Loucy (cell line): ENCODE results near the gene TIMP2.

Source experiments
- H2AFZ ChIP-seq: fragments of 200-600 bp; sonication (generic); 2 replicates; pipeline ENCODE4 v1.6.0; 2016; ENCODE audit warnings: antibody characterized with exemption, mild to moderate bottlenecking, low read length, moderate library complexity
- H3F3A ChIP-seq: fragments of 200-600 bp; 2 replicates; pipeline ENCODE4 v1.6.0; 2016; ENCODE audit warnings: antibody characterized with exemption, low read depth, mild to moderate bottlenecking
- H3K27me3 ChIP-seq: fragments of 200-600 bp; sonication (generic); 2 replicates; pipeline ENCODE4 v1.6.1; 2014; ENCODE audit warnings: low read length, mild to moderate bottlenecking; ENCODE audit not compliant: insufficient read depth, poor library complexity, severe bottlenecking
- H3K36me3 ChIP-seq: fragments of 200-600 bp; sonication (generic); 2 replicates; pipeline ENCODE4 v1.6.1; 2016; ENCODE audit warnings: low read length; ENCODE audit not compliant: insufficient read depth
- H3K4me1 ChIP-seq: fragments of 200-600 bp; sonication (generic); 2 replicates; pipeline ENCODE4 v1.5.1; 2014; ENCODE audit warnings: low read length, mild to moderate bottlenecking; ENCODE audit not compliant: insufficient read depth, poor library complexity, severe bottlenecking
- H3K4me2 ChIP-seq: fragments of 200-600 bp; sonication (generic); 2 replicates; pipeline ENCODE4 v1.6.0; 2014; ENCODE audit warnings: antibody characterized with exemption, low read length, low read depth, mild to moderate bottlenecking; ENCODE audit not compliant: poor library complexity, severe bottlenecking
- H3K4me3 ChIP-seq: fragments of 200-600 bp; sonication (generic); 2 replicates; pipeline ENCODE4 v1.5.1; 2014; ENCODE audit warnings: low read length, mild to moderate bottlenecking, mixed read lengths; ENCODE audit not compliant: poor library complexity, severe bottlenecking
- H3K79me2 ChIP-seq: fragments of 200-600 bp; sonication (generic); 2 replicates; pipeline ENCODE4 v1.6.1; 2014; ENCODE audit warnings: low read length; ENCODE audit not compliant: insufficient read depth
- H3K9ac ChIP-seq: fragments of 200-600 bp; sonication (generic); 2 replicates; pipeline ENCODE4 v1.6.0; 2014; ENCODE audit warnings: mild to moderate bottlenecking, low read depth, low read length, moderate library complexity; ENCODE audit not compliant: poor library complexity, severe bottlenecking
- H3K9me2 ChIP-seq: fragments of 200-600 bp; sonication (generic); replicated peaks from 2 replicates; pipeline ENCODE4 v1.6.1; 2016; ENCODE audit warnings: low read depth, low read length, mixed read lengths
- H3K9me3 ChIP-seq: fragments of 200-600 bp; sonication (generic); 2 replicates; pipeline ENCODE4 v1.6.1; 2014; ENCODE audit warnings: mild to moderate bottlenecking, antibody characterized with exemption, low read length, low read depth; ENCODE audit not compliant: insufficient read depth
- H4K20me1 ChIP-seq: fragments of 200-600 bp; sonication (generic); 2 replicates; pipeline ENCODE4 v1.6.0; 2014; ENCODE audit warnings: antibody characterized with exemption, low read length, mild to moderate bottlenecking; ENCODE audit not compliant: insufficient read depth, poor library complexity, severe bottlenecking
- EZH2phosphoT487 ChIP-seq: fragments of 200-600 bp; IDR thresholded peaks from 2 replicates; pipeline ENCODE4 v1.6.1; 2018; ENCODE audit warnings: antibody characterized with exemption, mild to moderate bottlenecking, moderate library complexity, borderline replicate concordance
- TF ChIP-seq, protein P1 (sequence below): fragments of 200-600 bp; sonication (generic); conservative IDR thresholded peaks from 2 replicates; pipeline ENCODE4 v1.5.1; 2014; ENCODE audit warnings: mild to moderate bottlenecking, antibody characterized with exemption, low read length

Gene TIMP2

GRCh38 chr17:78935419-78936323 lies 10.5 kb upstream of the TIMP2 start:
- no peak overlapping the region for H2AFZ ChIP-seq
- H3K4me3 ChIP-seq = no peak overlapping the region
- H3K4me1 ChIP-seq = no peaks in the 10 kb centered on the region
- no peaks in the 10 kb centered on the region for H3K79me2 ChIP-seq
- TF ChIP-seq EZH2phosphoT487 = no peak
- TF ChIP-seq, protein P1, sequence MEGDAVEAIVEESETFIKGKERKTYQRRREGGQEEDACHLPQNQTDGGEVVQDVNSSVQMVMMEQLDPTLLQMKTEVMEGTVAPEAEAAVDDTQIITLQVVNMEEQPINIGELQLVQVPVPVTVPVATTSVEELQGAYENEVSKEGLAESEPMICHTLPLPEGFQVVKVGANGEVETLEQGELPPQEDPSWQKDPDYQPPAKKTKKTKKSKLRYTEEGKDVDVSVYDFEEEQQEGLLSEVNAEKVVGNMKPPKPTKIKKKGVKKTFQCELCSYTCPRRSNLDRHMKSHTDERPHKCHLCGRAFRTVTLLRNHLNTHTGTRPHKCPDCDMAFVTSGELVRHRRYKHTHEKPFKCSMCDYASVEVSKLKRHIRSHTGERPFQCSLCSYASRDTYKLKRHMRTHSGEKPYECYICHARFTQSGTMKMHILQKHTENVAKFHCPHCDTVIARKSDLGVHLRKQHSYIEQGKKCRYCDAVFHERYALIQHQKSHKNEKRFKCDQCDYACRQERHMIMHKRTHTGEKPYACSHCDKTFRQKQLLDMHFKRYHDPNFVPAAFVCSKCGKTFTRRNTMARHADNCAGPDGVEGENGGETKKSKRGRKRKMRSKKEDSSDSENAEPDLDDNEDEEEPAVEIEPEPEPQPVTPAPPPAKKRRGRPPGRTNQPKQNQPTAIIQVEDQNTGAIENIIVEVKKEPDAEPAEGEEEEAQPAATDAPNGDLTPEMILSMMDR = no peak
- no peaks in the 10 kb centered on the region for H3F3A ChIP-seq
- no peaks in the 10 kb centered on the region for H3K27me3 ChIP-seq
- H3K9me2 ChIP-seq = no peaks in the 10 kb centered on the region
- H4K20me1 ChIP-seq = no peaks in the 10 kb centered on the region
- no peak overlapping the region for H3K4me2 ChIP-seq
- no peaks in the 10 kb centered on the region for H3K36me3 ChIP-seq
- no peak overlapping the region for H3K9ac ChIP-seq
- no peaks in the 10 kb centered on the region for H3K9me3 ChIP-seq

GRCh38 chr17:78934681-78935418 lies 9.7 kb upstream of the TIMP2 start:
- H2AFZ ChIP-seq = no peak overlapping the region
- no peaks in the 10 kb centered on the region for H3F3A ChIP-seq
- no peaks in the 10 kb centered on the region for H4K20me1 ChIP-seq
- H3K4me1 ChIP-seq = no peaks in the 10 kb centered on the region
- no peak overlapping the region for H3K4me2 ChIP-seq
- TF ChIP-seq, protein P1 = no peak
- TF ChIP-seq EZH2phosphoT487 = no peak
- H3K4me3 ChIP-seq = no peak overlapping the region
- no peaks in the 10 kb centered on the region for H3K9me2 ChIP-seq
- H3K79me2 ChIP-seq = no peaks in the 10 kb centered on the region
- H3K27me3 ChIP-seq = no peaks in the 10 kb centered on the region
- H3K9me3 ChIP-seq = no peaks in the 10 kb centered on the region
- no peak overlapping the region for H3K9ac ChIP-seq
- H3K36me3 ChIP-seq = no peaks in the 10 kb centered on the region

- Histone ChIP-seq H3K9me2 (no peaks in the 10 kb centered on the region), H3F3A (no peaks in the 10 kb centered on the region), H3K36me3 (no peaks in the 10 kb centered on the region), H3K4me3 (no peak overlapping the region), H3K27me3 (no peaks in the 10 kb centered on the region), H2AFZ (no peak overlapping the region), H4K20me1 (no peaks in the 10 kb centered on the region), H3K9me3 (no peaks in the 10 kb centered on the region), H3K4me1 (no peaks in the 10 kb centered on the region), H3K4me2 (no peak overlapping the region), H3K9ac (no peak overlapping the region), H3K79me2 (no peaks in the 10 kb centered on the region)
- TF ChIP-seq, protein P1 = no peak
- no peak for TF ChIP-seq EZH2phosphoT487
These were observed 8.9 kb upstream of the TIMP2 start for GRCh38 chr17:78933959-78934568.
